SK-N-SH (cell line): ENCODE results near the gene IDH3B. TPM values are rescaled to one million over a fixed set of nuclear protein-coding genes. Genes with fewer than 3 reads are reported as not detected.

Experiments used
- CTCF ChIA-PET: fragments of 300-600, 350-600 bp; formaldehyde crosslinking; extraction: SDS; loops from one replicate; lab custom pipeline; 2021; lab: Yijun Ruan, JAX
- POLR2A ChIA-PET: fragments of 350-600 bp; sonication (Branson Sonifier 250); formaldehyde crosslinking; extraction: SDS; loops from one replicate; lab custom pipeline; 2020; ENCODE audit warnings: antibody characterized with exemption, inconsistent platforms; lab: Yijun Ruan, JAX
- DNase-seq: peaks from one replicate; pipeline ENCODE4 v3.0.0; 2012
- H2AFZ ChIP-seq: fragments of 200-600 bp; sonication (generic); 2 replicates; pipeline ENCODE4 v1.8.1; 2016; ENCODE audit warnings: antibody characterized with exemption, mild to moderate bottlenecking, low read depth
- H3F3A ChIP-seq: fragments of 200-600 bp; sonication (generic); replicated peaks from 2 replicates; pipeline ENCODE3; 2016; ENCODE audit warnings: antibody characterized with exemption, mild to moderate bottlenecking; ENCODE audit not compliant: insufficient read depth
- H3K27ac ChIP-seq, 2 experiments: fragments of 200-500 bp in 1 of 2; fragments of 200-600 bp in 1 of 2; sonication (Bioruptor generic) in 1 of 2; sonication (generic), shearing (Covaris generic) in 1 of 2; 2 replicates each; pipeline versions ENCODE4 v1.5.1 to v1.6.1; 2014 to 2016; ENCODE audit warnings: low read depth in 2 of 2, inconsistent platforms in 1 of 2, low read length in 1 of 2, mild to moderate bottlenecking in 1 of 2, mixed read lengths in 1 of 2
- H3K27me3 ChIP-seq: fragments of 200-600 bp; sonication (generic), shearing (Covaris generic); 2 replicates; pipeline ENCODE4 v1.6.1; 2016; ENCODE audit warnings: mixed run types; ENCODE audit not compliant: insufficient read depth
- H3K36me3 ChIP-seq, 2 experiments: fragments of 200-500 bp in 1 of 2; fragments of 200-600 bp in 1 of 2; sonication (Bioruptor generic) in 1 of 2; sonication (generic) in 1 of 2; replicated peaks in 1 of 2; 2 replicates each; pipeline versions ENCODE3 to v1.5.1; 2014 to 2016; ENCODE audit warnings: low read length in 1 of 2, mild to moderate bottlenecking in 1 of 2; ENCODE audit not compliant: insufficient read depth in 2 of 2, control insufficient read depth in 1 of 2
- H3K4me1 ChIP-seq, 2 experiments: fragments of 200-500 bp in 1 of 2; fragments of 200-600 bp in 1 of 2; sonication (Bioruptor generic) in 1 of 2; sonication (generic), shearing (Covaris generic) in 1 of 2; 2 replicates each; pipeline versions ENCODE4 v1.5.1 to v1.6.1; 2014 to 2016; ENCODE audit warnings: low read depth in 1 of 2, low read length in 1 of 2, mixed run types in 1 of 2; ENCODE audit not compliant: insufficient read depth in 2 of 2, control insufficient read depth in 1 of 2
- H3K4me2 ChIP-seq: fragments of 200-600 bp; sonication (generic), shearing (Covaris generic); 2 replicates; pipeline ENCODE4 v1.6.1; 2017; ENCODE audit warnings: mixed run types
- H3K4me3 ChIP-seq, 2 experiments: fragments of 200-500 bp in 1 of 2; fragments of 200-600 bp in 1 of 2; sonication (Bioruptor generic) in 1 of 2; sonication (generic), shearing (Covaris generic) in 1 of 2; 2 replicates each; pipeline versions ENCODE4 v1.5.1 to v1.8.1; 2014 to 2016; ENCODE audit warnings: low read depth in 2 of 2, inconsistent platforms in 1 of 2, low read length in 1 of 2, mild to moderate bottlenecking in 1 of 2, mixed read lengths in 1 of 2, moderate library complexity in 1 of 2
- H3K79me2 ChIP-seq: fragments of 200-600 bp; sonication (generic); 2 replicates; pipeline ENCODE4 v1.8.1; 2017; ENCODE audit warnings: mild to moderate bottlenecking; ENCODE audit not compliant: insufficient read depth
- H3K9ac ChIP-seq: fragments of 200-600 bp; sonication (generic); 2 replicates; pipeline ENCODE4 v1.6.1; 2017; ENCODE audit warnings: mixed run types
- H3K9me2 ChIP-seq: fragments of 200-600 bp; sonication (generic); 2 replicates; pipeline ENCODE4 v1.6.1; 2017; ENCODE audit warnings: mixed run types
- H3K9me3 ChIP-seq: fragments of 200-600 bp; sonication (generic); 2 replicates; pipeline ENCODE4 v1.6.1; 2017; ENCODE audit warnings: mixed run types, mild to moderate bottlenecking, moderate library complexity
- H4K20me1 ChIP-seq: fragments of 200-600 bp; sonication (generic); 2 replicates; pipeline ENCODE4 v1.6.1; 2017; ENCODE audit warnings: mild to moderate bottlenecking, mixed run types; ENCODE audit not compliant: insufficient read depth
- CTCF ChIP-seq: fragments of 200-600 bp; sonication (generic); IDR thresholded peaks from 2 replicates; pipeline ENCODE4 v1.6.1; 2017; ENCODE audit warnings: antibody characterized with exemption, mild to moderate bottlenecking, moderate library complexity
- ELF1 ChIP-seq: IDR thresholded peaks from 2 replicates; pipeline ENCODE4 v1.4.0; 2012
- EP300 ChIP-seq, 2 experiments: IDR thresholded peaks; 2 replicates each; pipeline versions ENCODE4 v1.4.0 to v1.6.1; 2012; ENCODE audit warnings: borderline replicate concordance in 1 of 2, low read depth in 1 of 2, low read length in 1 of 2
- EZH2phosphoT487 ChIP-seq: fragments of 200-600 bp; sonication (generic); IDR thresholded peaks from 2 replicates; pipeline ENCODE4 v1.6.1; 2017; ENCODE audit warnings: low read depth, mixed run types, mild to moderate bottlenecking, antibody characterized with exemption, moderate library complexity, borderline replicate concordance
- JUND ChIP-seq: IDR thresholded peaks from 2 replicates; pipeline ENCODE4 v1.4.0; 2012
- MEF2A ChIP-seq: IDR thresholded peaks from 2 replicates; pipeline ENCODE4 v1.4.0; 2012; ENCODE audit warnings: low read depth, borderline replicate concordance
- NFIC ChIP-seq: IDR thresholded peaks from 2 replicates; pipeline ENCODE4 v1.4.0; 2012; ENCODE audit warnings: borderline replicate concordance
- POLR2AphosphoS5 ChIP-seq: IDR thresholded peaks from 2 replicates; pipeline ENCODE4 v1.6.1; 2012; ENCODE audit warnings: low read depth, low read length
- RAD21 ChIP-seq: IDR thresholded peaks from 2 replicates; pipeline ENCODE4 v1.6.1; 2012; ENCODE audit warnings: mild to moderate bottlenecking, low read length
- RCOR1 ChIP-seq: fragments of 150-350 bp; IDR thresholded peaks from 2 replicates; pipeline ENCODE4 v1.6.1; 2017; ENCODE audit warnings: antibody characterized with exemption, low read length
- RFX5 ChIP-seq: IDR thresholded peaks from 2 replicates; pipeline ENCODE4 v1.6.1; 2012; ENCODE audit warnings: mild to moderate bottlenecking, improper control_type of control experiment, low read length
- RXRA ChIP-seq: IDR thresholded peaks from 2 replicates; pipeline ENCODE4 v1.4.0; 2012; ENCODE audit warnings: low read depth, mild to moderate bottlenecking, borderline replicate concordance
- SMC3 ChIP-seq: IDR thresholded peaks from 2 replicates; pipeline ENCODE4 v1.6.1; 2012; ENCODE audit warnings: low read depth, low read length, improper control_type of control experiment
- TEAD4 ChIP-seq: IDR thresholded peaks from 2 replicates; pipeline ENCODE4 v1.4.0; 2012; ENCODE audit warnings: mild to moderate bottlenecking, borderline replicate concordance; ENCODE audit not compliant: insufficient read depth
- USF1 ChIP-seq: IDR thresholded peaks from 2 replicates; pipeline ENCODE4 v1.4.0; 2012; ENCODE audit warnings: low read depth, borderline replicate concordance
- YY1 ChIP-seq: IDR thresholded peaks from 2 replicates; pipeline ENCODE4 v1.4.0; 2012; ENCODE audit warnings: low read depth, mild to moderate bottlenecking
- ZBTB33 ChIP-seq: IDR thresholded peaks from 2 replicates; pipeline ENCODE4 v1.4.0; 2012; ENCODE audit warnings: low read depth, borderline replicate concordance
- WGBS: methylation state at CpG from one replicate; pipeline ENCODE4 v1.1.6; 2017; ENCODE audit warnings: low lambda C conversion rate; 5-methylcytosine and 5-hydroxymethylcytosine counted together
- polyA plus RNA-seq, 3 experiments: library from polyadenylated mRNA; depleted of rRNA; stranded (reverse); fragments of >200 nt; gene quantifications; 2 replicates each; pipeline ENCODE4 v1.2.3, GENCODE V29; 2012

The IDH3B gene
- polyA plus RNA-seq, 1 of the 3 experiments (the other 2 are of a cell fraction), result 233 TPM

- TF ChIP-seq ZBTB33, result no peak
Observed at GRCh38 chr20:2703716-2704475, 39.9 kb upstream of the IDH3B start (continued).

GRCh38 chr20:2701671-2702081, 37.7 kb upstream of the IDH3B start:
- H3K4me2 ChIP-seq, result no peak overlapping the region
- no peak overlapping the region for H3K4me3 ChIP-seq
- H3K9ac ChIP-seq, result no peak overlapping the region
- WGBS, result 91% methylated on average over 5 of the region's 5 CpGs
- H3K27ac ChIP-seq, result no peak overlapping the region; a peak in 1 of 4 replicates
- no peak for DNase-seq
- no peaks in the 10 kb centered on the region for H3K36me3 ChIP-seq
- H3K79me2 ChIP-seq, result no peaks in the 10 kb centered on the region
- ChIA-PET POLR2A (no interaction called here), CTCF (interaction anchor here (1.2 to 2.7 kb wide), 3 partner anchors 14 to 299 kb away, joined by 6 to 9 read pairs (median 6); no protein-coding TSS in a partner anchor)
- H3F3A ChIP-seq, result no peaks in the 10 kb centered on the region
- no peak for TF ChIP-seq SMC3
- H4K20me1 ChIP-seq, result no peaks in the 10 kb centered on the region
- no peaks in the 10 kb centered on the region for H3K9me3 ChIP-seq
- H3K27me3 ChIP-seq, result no peaks in the 10 kb centered on the region
- no peak overlapping the region for H2AFZ ChIP-seq
- no peaks in the 10 kb centered on the region for H3K9me2 ChIP-seq
- peaks cover 0 to 26% of the 10 kb centered on the region in 2 experiments; a peak in 1 of 4 replicates for H3K4me1 ChIP-seq

GRCh38 chr20:2700913-2701620, 37.1 kb upstream of the IDH3B start:
- H3K9ac ChIP-seq, result no peak overlapping the region
- no peaks in the 10 kb centered on the region for H3K79me2 ChIP-seq
- H2AFZ ChIP-seq, result no peak overlapping the region
- no peak overlapping the region for H3K4me2 ChIP-seq
- no peaks in the 10 kb centered on the region for H3K9me2 ChIP-seq
- no peaks in the 10 kb centered on the region for H3K27me3 ChIP-seq
- no peak for TF ChIP-seq ELF1
- TF ChIP-seq TEAD4, result no peak
- no peak for TF ChIP-seq RCOR1
- TF ChIP-seq NFIC, result no peak
- TF ChIP-seq MEF2A, result no peak
- TF ChIP-seq CTCF, result no peak
- no peak for TF ChIP-seq JUND
- no peak for TF ChIP-seq POLR2AphosphoS5
- TF ChIP-seq YY1, result no peak
- no peak for TF ChIP-seq USF1
- TF ChIP-seq RAD21, result no peak
- TF ChIP-seq EZH2phosphoT487, result no peak
- no peak for TF ChIP-seq ZBTB33
- TF ChIP-seq RFX5, result no peak
- TF ChIP-seq RXRA, result no peak
- no peak for TF ChIP-seq EP300 (IDR thresholded peaks at IDR 0.05; ENCODE audit: borderline replicate concordance in 1 of 2, low read depth in 1 of 2, low read length in 1 of 2)
- no peak for DNase-seq
- no peaks in the 10 kb centered on the region for H3K9me3 ChIP-seq
- WGBS, result 80% methylated on average over 9 of the region's 9 CpGs
- H3F3A ChIP-seq, result no peaks in the 10 kb centered on the region
- CTCF ChIA-PET, result interaction anchor here (1.2 to 2.7 kb wide), 3 partner anchors 14 to 300 kb away, joined by 6 to 9 read pairs (median 6); no protein-coding TSS in a partner anchor
- H3K4me1 ChIP-seq, result peaks cover 0 to 27% of the 10 kb centered on the region in 2 experiments; a peak in 1 of 4 replicates
- H3K36me3 ChIP-seq, result no peaks in the 10 kb centered on the region
- H3K27ac ChIP-seq, result no peak overlapping the region; a peak in 1 of 4 replicates
- no peak overlapping the region for H3K4me3 ChIP-seq
- POLR2A ChIA-PET, result no interaction called here
- H4K20me1 ChIP-seq, result no peaks in the 10 kb centered on the region
